ENCODE results near the gene SIRT5.

The SIRT5 gene

GRCh38 chr6:13554929-13555333 is 19.5 kb upstream of the SIRT5 start:
- no peak for DNase-seq

- DNase-seq = no peak
Measured at GRCh38 chr6:13557841-13558240, 16.6 kb upstream of the SIRT5 start.

- no peak for DNase-seq
Measured at GRCh38 chr6:13558718-13559117, 15.7 kb upstream of the SIRT5 start.

DNA sequence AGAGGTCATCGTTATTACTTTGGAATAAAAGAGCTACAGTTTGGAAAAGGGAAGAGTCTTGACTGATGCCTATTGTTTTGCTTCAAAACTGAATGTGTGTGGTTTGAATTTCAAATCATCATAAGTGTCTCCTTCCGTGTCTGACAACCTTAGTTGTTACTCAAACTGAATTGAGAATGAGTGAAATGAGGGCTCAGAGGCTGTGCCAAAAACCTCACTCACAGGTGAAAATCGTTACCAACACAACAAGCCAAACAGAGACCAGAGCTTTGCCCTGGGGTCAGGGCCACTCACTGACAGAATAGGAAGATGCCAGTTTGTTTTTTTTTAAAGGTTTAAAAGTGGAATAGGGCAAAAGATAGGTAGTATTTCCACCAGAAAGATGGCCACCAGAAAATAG is 15.2 kb upstream of the SIRT5 start:
- no peak for DNase-seq

DNA sequence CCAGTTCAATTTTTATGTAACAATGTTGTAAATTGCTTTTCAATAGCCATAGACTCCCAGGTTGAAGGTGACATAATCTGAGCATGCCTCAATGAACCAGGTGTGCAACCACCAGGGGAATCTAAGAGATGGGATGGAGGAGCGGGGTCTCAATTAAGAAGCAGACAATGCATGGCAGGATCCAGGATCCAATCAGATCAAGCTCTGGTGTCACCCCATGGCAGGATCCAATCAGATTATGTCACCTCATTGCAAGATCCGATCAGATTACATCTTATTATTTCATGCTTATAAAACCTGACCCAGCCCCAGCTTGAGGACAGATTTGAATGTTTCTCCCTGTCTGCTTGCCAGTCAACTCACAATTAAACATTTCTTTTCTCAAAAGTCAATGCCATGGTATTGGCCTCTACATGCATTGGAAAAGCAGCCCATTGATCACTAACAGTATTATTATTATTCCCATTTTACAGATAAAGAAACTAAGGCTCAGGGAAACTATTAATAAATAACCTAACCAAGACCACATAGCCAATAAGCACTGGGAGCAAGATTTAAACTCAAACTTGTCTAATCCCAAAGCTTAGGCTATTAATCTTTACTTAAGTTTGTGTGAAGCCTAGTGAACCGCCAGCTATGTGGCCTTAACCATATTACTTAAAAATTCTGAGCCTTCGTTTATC is 14.3 kb upstream of the SIRT5 start:
- DNase-seq = no peak

DNA sequence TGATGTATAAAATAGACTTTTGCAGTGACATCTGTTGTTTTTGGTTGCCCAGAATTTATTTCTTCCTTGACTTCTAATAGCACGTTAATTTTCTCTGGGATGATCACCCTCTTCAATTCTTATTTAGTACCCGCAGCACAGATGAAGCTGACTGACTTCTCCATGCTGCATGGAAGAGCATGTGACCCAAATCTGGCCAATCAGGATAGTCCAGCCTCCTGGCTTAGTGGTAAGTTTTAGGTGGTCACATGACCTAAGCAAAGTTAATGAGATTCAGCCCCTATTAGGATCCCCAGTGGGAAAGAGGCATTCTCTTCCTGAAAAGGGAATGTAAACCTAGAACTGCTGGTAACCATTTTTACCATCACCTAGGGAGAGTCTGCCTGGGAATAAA is 13.8 kb upstream of the SIRT5 start:
- DNase-seq = no peak

- DNase-seq = peak; percentile 65
Measured at GRCh38 chr6:13561624-13562267, 12.7 kb upstream of the SIRT5 start.

- DNase-seq = no peak
Measured at GRCh38 chr6:13563009-13563408, 11.4 kb upstream of the SIRT5 start.

DNA sequence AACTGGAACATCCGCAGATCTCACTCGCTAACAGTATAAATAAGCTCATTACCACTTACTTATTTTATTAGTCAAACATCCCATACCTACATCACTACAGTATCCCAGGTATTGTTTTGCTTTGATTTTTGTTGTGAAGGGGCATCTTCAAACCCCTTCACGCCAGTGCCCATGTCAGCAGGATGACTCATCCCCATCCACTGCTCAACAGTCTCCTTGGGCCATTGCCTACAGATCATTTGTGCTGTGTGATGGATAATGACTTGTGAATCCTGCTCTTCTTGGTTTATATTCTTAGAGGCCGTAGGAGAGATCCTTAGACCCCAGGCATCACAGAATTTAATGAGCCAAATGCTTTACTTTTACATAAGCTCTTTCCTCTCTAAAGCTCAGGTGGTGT is 8.5 kb upstream of the SIRT5 start:
- no peak for DNase-seq

- DNase-seq = no peak
Measured at GRCh38 chr6:13566500-13566899, 7.9 kb upstream of the SIRT5 start.

GRCh38 chr6:13568970-13569369 is 5.4 kb upstream of the SIRT5 start:
- DNase-seq = no peak

DNA sequence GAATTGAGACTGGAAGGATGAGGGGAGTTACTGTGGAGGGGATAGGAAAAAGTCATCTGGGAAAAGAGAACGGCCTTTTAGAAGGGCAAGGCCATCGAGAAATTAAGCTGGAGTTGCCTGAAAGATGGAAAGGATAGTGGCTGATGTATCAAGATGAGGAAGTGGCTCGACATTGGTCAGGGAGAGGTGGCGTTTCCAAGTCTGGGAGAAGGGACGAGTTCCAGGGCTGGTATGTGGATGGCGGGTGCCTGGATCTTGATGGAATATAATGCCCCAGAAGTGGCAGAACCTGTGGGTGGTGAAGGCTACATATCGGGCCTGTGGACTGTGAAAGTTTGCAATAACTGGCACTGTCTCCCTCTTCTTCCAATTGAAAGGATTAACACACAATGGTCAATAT is 2.2 kb upstream of the SIRT5 start:
- no peak for DNase-seq

DNA sequence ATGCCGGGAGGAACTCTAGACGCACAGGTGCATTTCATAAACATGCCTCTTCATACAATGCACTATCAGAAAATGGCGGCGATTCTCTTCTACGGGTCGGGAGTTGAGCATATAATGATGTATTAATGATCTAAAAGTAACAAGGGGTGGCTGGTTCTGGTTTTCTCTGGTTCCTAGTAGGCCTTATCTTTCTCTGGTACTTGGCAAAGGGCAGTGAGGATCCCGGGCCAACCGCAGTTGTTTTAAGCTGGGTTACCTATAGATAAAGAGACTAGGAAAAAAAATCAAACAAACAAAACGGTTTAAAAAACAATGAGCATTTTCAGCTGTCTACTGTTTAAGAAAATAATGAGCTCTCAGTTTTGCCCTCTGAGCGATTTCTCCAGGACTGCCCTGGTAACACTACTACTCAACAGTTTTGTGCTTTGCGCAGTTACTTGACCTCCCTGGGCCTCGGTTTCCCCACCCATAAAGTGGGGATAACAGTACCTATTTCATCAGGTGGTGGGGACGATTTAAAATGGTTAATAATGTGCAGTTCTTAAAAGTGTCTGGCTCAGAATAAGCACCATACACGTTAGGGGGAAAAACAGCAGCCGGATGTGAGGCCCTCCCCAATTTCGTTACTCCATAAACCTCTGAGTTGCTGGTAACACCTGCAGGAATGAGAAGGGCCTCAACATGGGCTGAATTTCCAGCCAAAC is 1.3 kb upstream of the SIRT5 start:
- DNase-seq = no peak

DNA sequence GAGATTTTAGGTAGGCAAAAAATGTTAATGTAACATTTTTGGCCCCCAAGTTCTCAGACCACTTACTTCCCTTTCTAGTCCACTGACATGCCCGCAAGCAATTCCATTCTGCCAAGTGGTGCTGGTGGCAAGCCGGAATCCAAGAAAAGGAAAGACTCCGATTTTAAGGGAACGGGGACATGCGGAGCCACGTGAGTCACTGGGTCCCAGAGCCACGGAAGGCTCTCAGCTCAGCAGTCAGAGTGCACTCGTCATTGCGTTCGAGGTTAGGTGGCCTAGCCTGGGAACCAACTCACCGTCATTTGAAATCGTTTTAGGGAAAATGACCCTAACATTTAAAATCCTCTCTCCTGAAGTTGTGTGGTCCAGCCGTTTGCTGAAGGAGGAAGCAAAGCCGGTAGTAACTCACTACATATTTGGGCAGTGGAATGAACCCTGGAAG is 711 bp upstream of the SIRT5 start:
- peak; percentile 33 for DNase-seq

GRCh38 chr6:13574149-13574570 is 241 bp upstream of the SIRT5 start:
- DNase-seq = peak; percentile 91

GRCh38 chr6:13575377-13575775 is 975 bp downstream of the SIRT5 start:
- no peak for DNase-seq

DNA sequence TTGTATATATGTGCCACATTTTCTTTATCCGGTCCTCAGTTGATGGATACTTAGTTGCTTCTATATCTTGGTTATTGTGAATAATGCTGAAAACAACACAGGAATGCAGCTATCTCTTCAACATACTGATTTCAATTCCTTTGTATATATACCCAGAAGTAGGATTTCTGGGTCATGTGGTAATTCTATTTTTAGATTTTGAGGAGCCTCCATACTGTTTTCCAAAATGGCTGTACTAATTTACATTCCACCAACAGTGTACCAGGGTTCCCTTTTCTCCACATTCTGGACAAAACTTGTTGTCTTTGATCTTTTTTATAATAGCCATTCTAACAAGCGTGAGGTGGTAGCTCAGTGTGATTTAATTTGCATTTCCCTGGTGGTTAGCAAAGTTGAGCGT is 1.6 kb downstream of the SIRT5 start:
- DNase-seq = no peak

DNA sequence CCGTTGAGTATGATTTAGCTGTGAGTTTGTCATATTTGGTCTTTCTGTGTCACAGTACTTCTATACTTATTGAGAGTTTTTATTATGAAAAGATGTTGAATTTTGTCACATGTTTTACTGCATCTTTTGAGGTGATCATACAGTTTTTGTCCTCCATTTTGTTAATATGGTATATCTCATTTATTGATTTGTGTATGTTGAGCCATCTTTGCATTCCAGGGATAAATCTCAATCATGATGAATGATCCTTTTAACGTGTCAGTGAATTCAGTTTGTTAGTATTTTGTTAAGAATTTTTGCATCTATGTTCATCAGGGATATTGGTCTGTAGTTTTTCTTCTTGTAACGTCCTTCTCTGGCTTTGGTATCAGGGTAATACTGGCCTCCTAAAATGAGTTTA is 3.5 kb downstream of the SIRT5 start:
- DNase-seq = no peak

DNA sequence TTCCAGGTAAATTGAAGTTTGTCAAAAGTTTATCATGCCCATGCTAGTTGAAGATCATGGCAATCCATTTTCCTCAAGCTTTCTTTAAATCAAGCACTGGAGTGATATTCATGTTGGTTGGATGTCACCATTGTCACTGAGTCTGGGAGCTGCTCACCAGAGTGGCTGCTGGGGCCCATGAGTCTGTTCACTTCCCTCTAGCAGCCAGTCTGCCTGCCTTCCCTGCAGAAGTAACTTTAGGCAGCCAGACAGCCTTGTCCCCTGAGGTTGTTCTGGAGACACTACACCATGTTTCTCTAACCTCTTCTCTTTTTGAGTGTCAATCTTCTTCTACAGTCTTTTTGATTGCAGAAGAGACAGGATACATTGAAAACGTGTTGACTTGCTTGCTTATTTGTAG is 5.5 kb downstream of the SIRT5 start:
- peak; percentile 8 for DNase-seq

- peak; percentile 27 for DNase-seq
Measured at GRCh38 chr6:13581700-13582229, 7.4 kb downstream of the SIRT5 start.

DNA sequence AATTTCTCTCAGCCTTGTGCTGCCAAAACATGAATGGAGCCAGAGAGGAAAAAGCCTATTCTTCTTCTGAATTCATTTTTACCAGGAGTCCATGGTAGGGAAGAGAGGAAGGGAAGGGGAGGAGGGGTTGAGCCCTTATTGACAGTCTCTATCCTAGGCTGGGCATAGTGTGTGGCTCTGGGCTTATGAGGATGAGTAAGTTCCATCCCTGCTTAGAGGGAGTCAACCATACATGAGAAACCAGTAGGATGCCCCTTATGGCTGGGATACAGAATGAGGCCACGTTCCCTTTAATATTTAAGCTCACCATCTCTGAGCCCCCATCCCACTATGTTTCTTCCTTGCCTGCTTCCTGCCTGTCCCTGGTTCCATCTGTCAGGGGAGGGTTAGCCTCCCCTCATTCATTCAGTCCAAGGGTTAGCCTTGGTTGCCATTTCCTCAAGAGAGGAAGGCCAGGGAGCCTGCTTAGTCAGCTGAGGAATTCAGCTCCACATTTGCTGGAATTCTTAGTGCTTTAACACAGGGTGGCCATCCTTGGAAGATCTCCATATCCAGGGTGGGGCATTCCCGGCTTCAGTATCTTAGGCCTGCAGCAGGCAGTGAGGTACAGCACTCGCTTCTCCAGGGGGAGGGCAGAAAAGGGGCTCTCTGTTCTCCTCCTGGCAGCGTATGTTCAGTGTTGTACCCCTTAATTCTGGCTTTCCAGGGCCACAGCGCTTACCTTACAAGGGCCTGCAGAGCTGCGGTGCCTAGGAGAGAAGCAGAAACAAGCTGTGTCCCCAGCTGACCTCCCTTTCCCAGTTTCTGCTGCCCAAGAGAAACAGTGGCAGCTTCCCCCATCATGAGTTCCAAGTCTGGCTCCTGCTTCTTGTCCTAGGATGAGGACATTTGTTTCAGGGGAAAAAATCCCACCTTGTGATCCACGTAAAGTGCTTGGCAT is 12.5 kb downstream of the SIRT5 start:
- DNase-seq = no peak

DNA sequence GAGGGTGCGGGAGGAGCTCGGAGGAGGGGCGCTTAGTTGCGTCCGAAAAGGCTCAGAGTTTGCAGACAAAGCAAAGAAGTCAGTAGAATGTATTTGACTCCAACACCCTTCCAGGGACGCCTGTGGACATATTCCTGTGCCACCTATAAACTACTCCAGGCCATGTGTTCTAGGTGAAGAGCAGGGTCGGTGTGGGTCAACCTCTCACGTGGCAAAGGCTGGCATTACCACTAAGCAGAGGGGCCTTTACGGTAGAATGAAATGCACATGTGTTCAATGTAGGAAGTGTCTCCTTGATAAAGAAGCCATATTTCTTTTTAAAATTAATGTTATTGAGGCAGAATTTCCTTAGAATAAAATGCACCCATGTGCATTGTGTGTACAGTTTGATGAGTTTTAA is 15.4 kb downstream of the SIRT5 start:
- DNase-seq = no peak

All from inflammatory macrophage treated with lipopolysaccharide for 4 hours (primary cell).